ENCODE data around the gene ZNF502.
"Not testable (repeated sequence)": the region's sequence is repeated elsewhere in the genome, so short reads cannot be mapped to it uniquely, and the experiment has no call there.

Gene ZNF502

GRCh38 chr3:44712455-44713075, at the start of gene ZNF502:
TSS of gene ZNF502 (plus strand) at chr3:44712660. CDS start at chr3:44720262, 7,602 bp downstream.
- DNase-seq, result peak; percentile 87

GRCh38 chr3:44665173-44665572, 47.3 kb upstream of the ZNF502 start:
- no peak for DNase-seq

- no peak for DNase-seq
Observed at GRCh38 chr3:44666346-44666745, 46.1 kb upstream of the ZNF502 start.

GRCh38 chr3:44669760-44670159, 42.7 kb upstream of the ZNF502 start:
- no peak for DNase-seq

GRCh38 chr3:44673466-44673865, 39.0 kb upstream of the ZNF502 start:
- not testable (repeated sequence) for DNase-seq

- DNase-seq, result no peak
Observed at GRCh38 chr3:44674211-44674610, 38.2 kb upstream of the ZNF502 start.

- no peak for DNase-seq
Observed at GRCh38 chr3:44678480-44679116, 33.9 kb upstream of the ZNF502 start.

GRCh38 chr3:44680921-44681455, 31.5 kb upstream of the ZNF502 start:
- no peak for DNase-seq

GRCh38 chr3:44682182-44682896, 30.1 kb upstream of the ZNF502 start:
- DNase-seq, result no peak

GRCh38 chr3:44685128-44685800, 27.2 kb upstream of the ZNF502 start:
- DNase-seq, result peak; percentile 89

GRCh38 chr3:44687898-44688297, 24.6 kb upstream of the ZNF502 start:
- DNase-seq, result no peak

- peak; percentile 4 for DNase-seq
Observed at GRCh38 chr3:44721231-44722102, 9.0 kb downstream of the ZNF502 start.

- no peak for DNase-seq
Observed at GRCh38 chr3:44722103-44722401, 9.6 kb downstream of the ZNF502 start.

- peak; percentile 91 for DNase-seq
Observed at GRCh38 chr3:44729384-44729910, 17.0 kb downstream of the ZNF502 start, which contains the start of gene ZNF501. TSS of gene ZNF501 (plus strand) at chr3:44729635. CDS start at chr3:44734422, 4,787 bp downstream.

GRCh38 chr3:44734646-44735168, 22.2 kb downstream of the ZNF502 start:
- no peak for DNase-seq

GRCh38 chr3:44761101-44761423, 48.6 kb downstream of the ZNF502 start:
- DNase-seq, result no peak

- peak; percentile 89 for DNase-seq
Observed at GRCh38 chr3:44761424-44762169, 49.1 kb downstream of the ZNF502 start, which contains the start of the genes KIAA1143 and KIF15. TSS of gene KIAA1143 (minus strand) at chr3:44761619. CDS start at chr3:44761602, 17 bp downstream. TSS of gene KIF15 (plus strand) at chr3:44761794. CDS start at chr3:44761866, 72 bp downstream.

- no peak for DNase-seq
Observed at GRCh38 chr3:44762170-44762677, 49.8 kb downstream of the ZNF502 start.

- no peak for DNase-seq
Observed at GRCh38 chr3:44762690-44763089, 50.2 kb downstream of the ZNF502 start.

- DNase-seq, result no peak
Observed at GRCh38 chr3:44764248-44764647, 51.8 kb downstream of the ZNF502 start.

Measured in DMS53 (cell line).